Body of pancreas (tissue), 4 donors: ENCODE measurements around the gene ANKRD39.
A peak's percentile ranks its signal among the peaks of the same experiment; 100 is the strongest.

Experiments
- POLR2A ChIP-seq, 3 donors: fragments of 450-650 bp; IDR thresholded peaks; one replicate each; pipeline ENCODE4 v1.6.1; 2016; ENCODE audit warnings: antibody characterized with exemption in 3 of 3, mild to moderate bottlenecking in 2 of 3
- TF ChIP-seq, protein P1 (sequence below), 7 experiments: fragments of 450-650 bp in 4 of 7; fragments of 200-600 bp in 3 of 7; sonication (generic) in 3 of 7; IDR thresholded peaks; one replicate each; pipeline ENCODE4 v1.5.1; 2016 to 2019; ENCODE audit warnings: antibody characterized with exemption in 7 of 7

DNA sequence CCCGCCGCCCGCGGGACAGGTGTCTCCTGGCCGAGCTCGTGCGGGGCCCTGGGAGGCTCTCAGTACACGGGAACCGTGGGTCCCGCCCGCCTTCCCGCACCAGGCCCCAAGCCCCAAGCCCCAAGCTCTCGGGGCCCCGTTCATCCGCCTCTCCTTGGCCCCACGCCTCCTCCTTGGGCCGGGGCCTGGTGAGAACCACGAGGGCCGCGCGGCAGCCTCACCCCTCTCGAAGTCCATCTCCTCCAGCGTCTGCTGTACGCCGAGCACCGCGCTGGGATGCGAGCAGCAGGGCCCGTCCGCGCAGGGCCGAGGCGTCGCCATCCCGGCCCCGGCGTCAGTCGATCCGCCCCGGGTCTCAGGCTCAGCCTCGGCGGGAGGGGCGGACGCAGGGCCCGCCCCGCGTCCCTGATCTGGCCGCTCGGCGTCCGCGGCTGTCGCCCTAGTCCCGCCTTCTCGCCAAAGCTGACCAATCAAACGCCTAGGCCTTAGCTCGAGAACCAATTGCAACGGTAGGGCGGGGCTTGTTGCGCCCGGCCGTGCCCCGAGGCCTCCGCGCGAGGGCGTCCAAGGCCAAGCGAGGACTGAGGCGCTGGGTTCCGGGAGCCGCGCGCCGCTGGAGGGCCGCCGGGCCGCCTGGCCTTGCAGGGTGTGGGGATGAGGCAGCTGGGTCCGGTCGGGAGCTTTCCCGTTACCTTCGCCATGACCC, at the start of gene ANKRD39:
- TF ChIP-seq, protein P1, sequence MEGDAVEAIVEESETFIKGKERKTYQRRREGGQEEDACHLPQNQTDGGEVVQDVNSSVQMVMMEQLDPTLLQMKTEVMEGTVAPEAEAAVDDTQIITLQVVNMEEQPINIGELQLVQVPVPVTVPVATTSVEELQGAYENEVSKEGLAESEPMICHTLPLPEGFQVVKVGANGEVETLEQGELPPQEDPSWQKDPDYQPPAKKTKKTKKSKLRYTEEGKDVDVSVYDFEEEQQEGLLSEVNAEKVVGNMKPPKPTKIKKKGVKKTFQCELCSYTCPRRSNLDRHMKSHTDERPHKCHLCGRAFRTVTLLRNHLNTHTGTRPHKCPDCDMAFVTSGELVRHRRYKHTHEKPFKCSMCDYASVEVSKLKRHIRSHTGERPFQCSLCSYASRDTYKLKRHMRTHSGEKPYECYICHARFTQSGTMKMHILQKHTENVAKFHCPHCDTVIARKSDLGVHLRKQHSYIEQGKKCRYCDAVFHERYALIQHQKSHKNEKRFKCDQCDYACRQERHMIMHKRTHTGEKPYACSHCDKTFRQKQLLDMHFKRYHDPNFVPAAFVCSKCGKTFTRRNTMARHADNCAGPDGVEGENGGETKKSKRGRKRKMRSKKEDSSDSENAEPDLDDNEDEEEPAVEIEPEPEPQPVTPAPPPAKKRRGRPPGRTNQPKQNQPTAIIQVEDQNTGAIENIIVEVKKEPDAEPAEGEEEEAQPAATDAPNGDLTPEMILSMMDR (IDR thresholded peaks at IDR 0.05) = peak; percentile 73 to 98 (median 81)
- TF ChIP-seq POLR2A (IDR thresholded peaks at IDR 0.05) = peak; percentile 70 to 82 (median 82)
